Measurements from ENCODE around the gene NDFIP1. TPM values are rescaled to one million over a fixed set of nuclear protein-coding genes. Genes with fewer than 3 reads are reported as not detected.

Gene NDFIP1
- total and polyA plus RNA-seq, 2 of the 4 experiments (the other 2 are of a cell fraction) = 7.7 to 15.4 TPM

GRCh38 chr5:142108432-142109330 is at the start of gene NDFIP1 (continued):
- TF ChIP-seq ELK1 (IDR thresholded peaks at IDR 0.05; ENCODE audit: borderline replicate concordance, low read depth, low read length) (no peak), FOS (IDR thresholded peaks at IDR 0.05; ENCODE audit: low read depth, low read length) (no peak)

- no peak overlapping the region for H4K91ac ChIP-seq (ENCODE audit: insufficient read depth, low read depth, low read length)
- H2BK5ac ChIP-seq (ENCODE audit: low read depth, low read length, poor library complexity, severe bottlenecking) = no peak overlapping the region
- no peak for DNase-seq
- H3K36me3 ChIP-seq (ENCODE audit: control insufficient read depth, insufficient read depth, low read length) = no peaks in the 10 kb centered on the region
- no peaks in the 10 kb centered on the region for H3K9me3 ChIP-seq (ENCODE audit: control insufficient read depth, insufficient read depth, low read length)
- dilution Hi-C loops (cut with HindIII; ENCODE audit: low sequenced_read_pairs, unreplicated experiment) = no loop called here
- TF ChIP-seq POLR2A (IDR thresholded peaks at IDR 0.05; ENCODE audit: low read depth, low read length) (no peak), SMC3 (IDR thresholded peaks at IDR 0.05; ENCODE audit: low read depth, low read length) (no peak), RAD21 (IDR thresholded peaks at IDR 0.05; ENCODE audit: low read length) (no peak), RCOR1 (IDR thresholded peaks at IDR 0.05; ENCODE audit: insufficient replicate concordance, low read length) (no peak), CHD1 (IDR thresholded peaks at IDR 0.05; ENCODE audit: low read depth, low read length) (no peak), MAZ (IDR thresholded peaks at IDR 0.05; ENCODE audit: borderline replicate concordance, low read depth, low read length) (no peak), CEBPB (IDR thresholded peaks at IDR 0.05; ENCODE audit: low read depth, low read length) (no peak), BHLHE40 (IDR thresholded peaks at IDR 0.05; ENCODE audit: low read depth, low read length) (no peak), ELK1 (IDR thresholded peaks at IDR 0.05; ENCODE audit: borderline replicate concordance, low read depth, low read length) (no peak), RFX5 (IDR thresholded peaks at IDR 0.05; ENCODE audit: low read depth, low read length) (no peak), MAFK (IDR thresholded peaks at IDR 0.05; ENCODE audit: low read depth, low read length) (no peak), NFE2L2 (IDR thresholded peaks at IDR 0.05; ENCODE audit: low read depth, low read length) (no peak), FOS (IDR thresholded peaks at IDR 0.05; ENCODE audit: low read depth, low read length) (no peak)
- no peak overlapping the region for H2AFZ ChIP-seq (replicated peaks; ENCODE audit: low read length, poor library complexity)
- no peak overlapping the region for H2BK15ac ChIP-seq (ENCODE audit: low read depth, low read length)
- no peak overlapping the region for H2AK5ac ChIP-seq (ENCODE audit: low read depth, low read length)
- H3K56ac ChIP-seq (ENCODE audit: extremely low read depth, insufficient read depth, low read length) = no peak overlapping the region
- ATAC-seq (ENCODE audit: low read depth) = no peak
- no peak overlapping the region for H3K4me3 ChIP-seq (ENCODE audit: insufficient read depth, low read depth, low read length)
- H3K4me1 ChIP-seq (ENCODE audit: control insufficient read depth, insufficient read depth, low read length) = peaks cover 8% of the 10 kb centered on the region
- H2BK20ac ChIP-seq (ENCODE audit: low read depth, low read length) = no peak overlapping the region
- no peak overlapping the region for H2AK9ac ChIP-seq (replicated peaks; ENCODE audit: low read depth, low read length, poor library complexity)
- H3K4ac ChIP-seq (ENCODE audit: low read depth, low read length) = no peak overlapping the region
- POLR2A ChIA-PET (ENCODE audit: unreplicated experiment) = no interaction called here
- H3K9ac ChIP-seq (ENCODE audit: low read depth, low read length) = no peak overlapping the region
- CTCF ChIA-PET = no interaction called here
- H3K9me1 ChIP-seq (ENCODE audit: insufficient read depth, low read length) = no peaks in the 10 kb centered on the region; the same call in 1 of the 2 replicates
- H4K20me1 ChIP-seq (ENCODE audit: insufficient read depth, low read length) = no peaks in the 10 kb centered on the region
- H3K14ac ChIP-seq (replicated peaks; ENCODE audit: low read depth, low read length) = no peak overlapping the region
- no peak overlapping the region for H3K4me2 ChIP-seq (ENCODE audit: low read depth, low read length)
- H3K27ac ChIP-seq (ENCODE audit: insufficient read depth, low read length) = no peak overlapping the region
- intact Hi-C loops (cut with micrococcal nuclease) = no loop called here
- H3K18ac ChIP-seq (ENCODE audit: low read depth, low read length) = no peak overlapping the region
- in situ Hi-C loops (cut with MboI; ENCODE audit: low sequenced_read_pairs) = no loop called here
- H4K5ac ChIP-seq (ENCODE audit: low read depth, low read length) = no peak overlapping the region
- H3K79me1 ChIP-seq (ENCODE audit: low read depth in 1 of 2, low read length in 2 of 2) = no peaks in the 10 kb centered on the region
- no peak overlapping the region for H2BK120ac ChIP-seq (ENCODE audit: low read depth, low read length)
- no CpG with 5 or more reads among the region's 1 CpG for WGBS, 2 experiments (ENCODE audit: extremely low coverage in 2 of 2, insufficient read length in 1 of 2)
- H4K8ac ChIP-seq (ENCODE audit: low read depth in 2 of 2, low read length in 2 of 2) = no peak overlapping the region
- no peak overlapping the region for H3K23ac ChIP-seq (ENCODE audit: low read depth, low read length)
- H3K27me3 ChIP-seq (ENCODE audit: control insufficient read depth, insufficient read depth, low read length) = no peaks in the 10 kb centered on the region
- BruUV-seq (replicated peaks) = no TSS peak
These were observed 49.2 kb upstream of the NDFIP1 start for GRCh38 chr5:142059304-142059940.
